Omental fat pad (tissue), 4 donors: ENCODE data around the gene NUDT3. TPM values are rescaled to one million over a fixed set of nuclear protein-coding genes. Genes with fewer than 3 reads are reported as not detected.

Experiments used
- ATAC-seq: fragments of 150-250 bp; one replicate; pipeline ENCODE4 v1.9.1; 2016; ENCODE audit warnings: mild to moderate bottlenecking, moderate library complexity; ENCODE audit not compliant: low FRiP score
- DNase-seq: peaks from one replicate; pipeline ENCODE4 v3.0.0-alpha.2; 2019; ENCODE audit warnings: low spot score
- CTCF ChIP-seq, 3 donors: fragments of 450-650 bp; IDR thresholded peaks; one replicate each; pipeline ENCODE4 v1.5.1; 2016 to 2017; ENCODE audit warnings: antibody characterized with exemption in 3 of 3, mild to moderate bottlenecking in 3 of 3, moderate library complexity in 2 of 3
- total RNA-seq, 4 donors: library from RNA; depleted of rRNA; stranded (reverse); fragments of >200 nt; gene quantifications; one replicate each; pipeline ENCODE4 v1.1.0, GENCODE V29; 2016

The NUDT3 gene
- total RNA-seq, 4 donors from 2014 or later: 21.3 to 46.0 (median 28.5) TPM

- no peak for DNase-seq
- TF ChIP-seq CTCF (IDR thresholded peaks at IDR 0.05): no peak
- no peak for ATAC-seq
Observed at GRCh38 chr6:34243131-34243771, 149.2 kb downstream of the NUDT3 start.

- TF ChIP-seq CTCF (IDR thresholded peaks at IDR 0.05): no peak
- ATAC-seq (no peak), DNase-seq (no peak)
Observed at GRCh38 chr6:34242252-34243130, 150.0 kb downstream of the NUDT3 start.

- DNase-seq (no peak), ATAC-seq (no peak)
- no peak for TF ChIP-seq CTCF (IDR thresholded peaks at IDR 0.05)
Observed at GRCh38 chr6:34241351-34242215, 150.9 kb downstream of the NUDT3 start.

GRCh38 chr6:34240329-34241248 is 151.9 kb downstream of the NUDT3 start:
- TF ChIP-seq CTCF (IDR thresholded peaks at IDR 0.05): no peak
- no peak for ATAC-seq
- no peak for DNase-seq

- no peak for DNase-seq
- TF ChIP-seq CTCF (IDR thresholded peaks at IDR 0.05): no peak
- no peak for ATAC-seq
Observed at GRCh38 chr6:34239893-34240292, 152.6 kb downstream of the NUDT3 start.

- ATAC-seq (no peak), DNase-seq (no peak)
- TF ChIP-seq CTCF (IDR thresholded peaks at IDR 0.05): no peak
Observed at GRCh38 chr6:34239500-34239825, 153.0 kb downstream of the NUDT3 start.
